ENCODE data around the gene CAMKMT. TPM values are rescaled to one million over a fixed set of nuclear protein-coding genes. Genes with fewer than 3 reads are reported as not detected.

The CAMKMT gene
- total RNA-seq, 1 experiment from 2014 or later, result 17.4 TPM

- H3K56ac ChIP-seq (ENCODE audit: insufficient read length, low read depth, low read length), result no peak overlapping the region
- Mint-ChIP-seq H3K4me1 (peaks cover 57 to 59% of the 10 kb centered on the region in 2 experiments), H3K27ac (peak overlapping the region; percentile 87 to 98 (median 92)), H3K36me3 (ENCODE audit: insufficient read depth in 1 of 3, low read depth in 3 of 3) (peaks cover 7 to 29% (median 25%) of the 10 kb centered on the region in 3 experiments), H3K9me3 (peaks cover 24% of the 10 kb centered on the region in 2 experiments), H3K27me3 (ENCODE audit: low read depth) (peaks cover 13% of the 10 kb centered on the region), H3K4me3 (peak overlapping the region; percentile 55 to 75)
- no peaks in the 10 kb centered on the region for H3K79me1 ChIP-seq (ENCODE audit: insufficient read depth, low read depth, low read length, poor library complexity, severe bottlenecking)
- H4K91ac ChIP-seq (ENCODE audit: insufficient read length, low read depth, low read length), result no peak overlapping the region
- TF ChIP-seq CTCF (conservative IDR thresholded peaks at IDR 0.05), result no peak
- H3K79me2 ChIP-seq (ENCODE audit: insufficient read depth, low read length), result no peaks in the 10 kb centered on the region
- H4K8ac ChIP-seq (replicated peaks; ENCODE audit: insufficient read length, low read depth, low read length), result no peak overlapping the region
- H3K9me3 ChIP-seq (ENCODE audit: control insufficient read depth, low read depth, low read length), result no peaks in the 10 kb centered on the region
- no peak overlapping the region for H3K23ac ChIP-seq (ENCODE audit: insufficient read length, low read depth, low read length)
- H3K23me2 ChIP-seq (ENCODE audit: insufficient read length, low read depth, low read length, poor library complexity, severe bottlenecking), result peaks cover 4% of the 10 kb centered on the region
- no peak overlapping the region for H3K9ac ChIP-seq (ENCODE audit: extremely low read depth, insufficient read length, low read length)
- H3K4me1 ChIP-seq (ENCODE audit: insufficient read depth, low read length), result peaks cover 12% of the 10 kb centered on the region; the same call in 1 of the 2 replicates
- no peak overlapping the region for H3K14ac ChIP-seq (ENCODE audit: insufficient read depth, low read length)
- H3K4ac ChIP-seq (ENCODE audit: low read depth, low read length), result no peak overlapping the region
- H3K18ac ChIP-seq (ENCODE audit: insufficient read length, low read depth, low read length), result no peak overlapping the region
- DNase-seq, result peak; percentile 75
- H2BK20ac ChIP-seq (ENCODE audit: low read depth, low read length, poor library complexity, severe bottlenecking), result no peak overlapping the region
- H3K27ac ChIP-seq (ENCODE audit: insufficient read length, low read depth, low read length), result no peak overlapping the region
- no peak overlapping the region for H3T11ph ChIP-seq (ENCODE audit: low read length)
- no peak overlapping the region for H2BK15ac ChIP-seq (ENCODE audit: low read depth, low read length)
- no peak overlapping the region for H4K5ac ChIP-seq (ENCODE audit: insufficient read length, low read depth, low read length)
- H2BK12ac ChIP-seq (ENCODE audit: insufficient read length, low read depth, low read length), result no peak overlapping the region
- no peaks in the 10 kb centered on the region for H4K20me1 ChIP-seq (ENCODE audit: control insufficient read depth, insufficient read depth, insufficient read length)
- H2BK5ac ChIP-seq (ENCODE audit: insufficient read length, low read length), result no peak overlapping the region
- no peak overlapping the region for H2AK5ac ChIP-seq (ENCODE audit: insufficient read length, low read length)
- no peak overlapping the region for H2BK120ac ChIP-seq (ENCODE audit: low read depth, low read length, poor library complexity, severe bottlenecking)
- no peaks in the 10 kb centered on the region for H3K27me3 ChIP-seq (ENCODE audit: insufficient read depth, low read length)
- no peak overlapping the region for H2AFZ ChIP-seq (ENCODE audit: low read length)
- no CpG with 5 or more reads among the region's 20 CpGs for WGBS (ENCODE audit: extremely low coverage, insufficient read length, low lambda C conversion rate)
- peak overlapping the region; percentile 44 for H3K4me2 ChIP-seq (ENCODE audit: insufficient read depth, insufficient read length, low read length)
Observed at GRCh38 chr2:44778671-44779476, 417.1 kb downstream of the CAMKMT start.

All from H9 (cell line).